PC-3 (cell line): Measurements from ENCODE around the gene CD9. TPM values are rescaled to one million over a fixed set of nuclear protein-coding genes. Genes with fewer than 3 reads are reported as not detected.
A peak's percentile ranks its signal among the peaks of the same experiment; 100 is the strongest.

Source experiments
- ATAC-seq: fragments of 200-7000 bp; cut with Tn5 transposase; 2 replicates; pipeline ENCODE4 v1.9.1; 2020; ENCODE audit warnings: mild to moderate bottlenecking, moderate library complexity
- BruUV-seq: library from RNA; stranded (reverse); fragments of 400-500 nt; replicated peaks from 2 replicates; lab custom pipeline; 2021; lab: Mats Ljungman, UMichigan
- CTCF ChIA-PET: fragments of 300-600 bp; sonication (Branson Sonifier 250); formaldehyde crosslinking; loops from one replicate; lab custom pipeline; 2022; ENCODE audit warnings: antibody characterized with exemption; lab: Charles Lee
- POLR2A ChIA-PET: fragments of 300-600 bp; sonication (Branson Sonifier 250); formaldehyde crosslinking; loops from one replicate; lab custom pipeline; 2022; ENCODE audit warnings: antibody characterized with exemption; ENCODE audit not compliant: unreplicated experiment; lab: Charles Lee
- DNase-seq: peaks from one replicate; pipeline ENCODE4 v3.0.0-alpha.2; 2015
- H2AFZ ChIP-seq: fragments of 300-600 bp; sonication (generic); 2 replicates; pipeline ENCODE4 v1.6.0; 2016; ENCODE audit warnings: antibody characterized with exemption, low read length
- H3F3A ChIP-seq: fragments of 300-600 bp; sonication (generic); one replicate; pipeline ENCODE4 v1.6.0; 2017; ENCODE audit warnings: antibody characterized with exemption, low read length, control low read depth, mild to moderate bottlenecking; ENCODE audit not compliant: unreplicated experiment
- H3K27ac ChIP-seq: fragments of 300-600 bp; sonication (generic); 2 replicates; pipeline ENCODE4 v1.5.1; 2016; ENCODE audit warnings: mild to moderate bottlenecking, low read length
- H3K27me3 ChIP-seq: fragments of 300-600 bp; sonication (generic); 2 replicates; pipeline ENCODE4 v1.6.1; 2016; ENCODE audit warnings: low read length, mixed read lengths
- H3K36me3 ChIP-seq: fragments of 300-600 bp; sonication (generic); 2 replicates; pipeline ENCODE4 v1.6.1; 2016; ENCODE audit warnings: low read depth, mixed run types, low read length, mixed read lengths
- H3K4me1 ChIP-seq: fragments of 300-600 bp; sonication (generic); 2 replicates; pipeline ENCODE4 v1.5.1; 2016; ENCODE audit warnings: low read length; ENCODE audit not compliant: insufficient read depth
- H3K4me2 ChIP-seq: fragments of 300-600 bp; sonication (generic); 2 replicates; pipeline ENCODE4 v1.6.0; 2016; ENCODE audit warnings: low read length
- H3K4me3 ChIP-seq: fragments of 300-600 bp; sonication (generic); 2 replicates; pipeline ENCODE4 v1.5.1; 2016; ENCODE audit warnings: mild to moderate bottlenecking, low read length, mixed read lengths
- H3K79me2 ChIP-seq: fragments of 300-600 bp; sonication (generic); 2 replicates; pipeline ENCODE4 v1.6.1; 2017; ENCODE audit warnings: low read length, mixed read lengths
- H3K9ac ChIP-seq: fragments of 300-600 bp; sonication (generic); 2 replicates; pipeline ENCODE4 v1.6.0; 2016; ENCODE audit warnings: mild to moderate bottlenecking, low read length
- H3K9me2 ChIP-seq: fragments of 300-600 bp; sonication (generic); replicated peaks from 2 replicates; pipeline ENCODE4 v1.6.1; 2016; ENCODE audit warnings: mixed run types, low read length, mixed read lengths
- H3K9me3 ChIP-seq: fragments of 300-600 bp; sonication (generic); 2 replicates; pipeline ENCODE4 v1.6.1; 2016; ENCODE audit warnings: low read length, mixed read lengths
- H4K20me1 ChIP-seq: fragments of 300-600 bp; sonication (generic); 2 replicates; pipeline ENCODE4 v1.6.1; 2016; ENCODE audit warnings: low read length, mixed read lengths
- CTCF ChIP-seq: fragments of 300-600 bp; sonication (generic); conservative IDR thresholded peaks from 2 replicates; pipeline ENCODE4 v1.5.1; 2017; ENCODE audit warnings: antibody characterized with exemption, low read depth, mild to moderate bottlenecking, low read length
- EZH2 ChIP-seq: fragments of 300-600 bp; sonication (generic); IDR thresholded peaks from one replicate; pipeline ENCODE4 v1.6.1; 2017; ENCODE audit warnings: antibody characterized with exemption, mild to moderate bottlenecking, low read length; ENCODE audit not compliant: unreplicated experiment
- EZH2phosphoT487 ChIP-seq: fragments of 300-600 bp; sonication (generic); IDR thresholded peaks from 2 replicates; pipeline ENCODE4 v1.6.1; 2018; ENCODE audit warnings: mild to moderate bottlenecking, antibody characterized with exemption, low read length, borderline replicate concordance
- intact Hi-C: fragments of 100-400 bp; cut with micrococcal nuclease; formaldehyde crosslinking; loops from 2 replicates; pipeline ENCODE4 v1.9.0; 2023
- total RNA-seq: library from RNA; depleted of rRNA; stranded (reverse); fragments of >200 nt; gene quantifications from 2 replicates; pipeline ENCODE4 v1.2.3, GENCODE V29; 2014

CD9 gene
- total RNA-seq, 1 experiment from 2014 or later = 174 TPM

- DNase-seq = no peak
- ATAC-seq = no peak
- Histone ChIP-seq H3K4me3 (0 out of 2 replicates have a peak overlapping the region, but pooled peaks have one; percentile 30), H3K27me3 (no peaks in the 10 kb centered on the region), H3F3A (peaks cover 6% of the 10 kb centered on the region), H3K79me2 (peaks cover 90% of the 10 kb centered on the region), H3K9ac (peak overlapping the region; percentile 69), H4K20me1 (no peaks in the 10 kb centered on the region), H3K9me2 (no peaks in the 10 kb centered on the region), H3K4me2 (peak overlapping the region; percentile 68), H3K9me3 (no peaks in the 10 kb centered on the region), H3K27ac (peak overlapping the region; percentile 99), H2AFZ (no peak overlapping the region), H3K36me3 (0 out of 2 replicates have a peak, but pooled peaks cover 3% of the 10 kb centered on the region), H3K4me1 (peaks cover 63% of the 10 kb centered on the region)
- intact Hi-C loops = no loop called here
- CTCF ChIA-PET = interaction anchor here (0.8 to 1.6 kb wide), 2 partner anchors 64 to 226 kb away, joined by 5 to 6 read pairs; no protein-coding TSS in a partner anchor
- TF ChIP-seq EZH2 (no peak), CTCF (no peak), EZH2phosphoT487 (no peak)
- no TSS peak for BruUV-seq
- POLR2A ChIA-PET = interaction anchor here (0.5 to 1.2 kb wide), 5 partner anchors 12 to 747 kb away, joined by 3 to 26 read pairs (median 3); partner anchors contain the start of gene GAPDH
These were observed 14.4 kb downstream of the CD9 start for GRCh38 chr12:6214633-6215032.

GRCh38 chr12:6215120-6215807 lies 15.1 kb downstream of the CD9 start:
- Histone ChIP-seq H2AFZ (no peak overlapping the region), H3K4me1 (peaks cover 68% of the 10 kb centered on the region), H3K27ac (peak overlapping the region; percentile 99), H3K9me3 (no peaks in the 10 kb centered on the region), H3K79me2 (peaks cover 91% of the 10 kb centered on the region), H3K4me3 (peak overlapping the region; percentile 30; the same call in 1 of the 2 replicates), H3K4me2 (peak overlapping the region; percentile 68), H3K9me2 (no peaks in the 10 kb centered on the region), H3K27me3 (no peaks in the 10 kb centered on the region), H3K9ac (peak overlapping the region; percentile 69), H4K20me1 (no peaks in the 10 kb centered on the region), H3K36me3 (peaks cover 9% of the 10 kb centered on the region; the same call in 1 of the 2 replicates), H3F3A (peaks cover 6% of the 10 kb centered on the region)
- ChIA-PET POLR2A (interaction anchor here (0.5 to 1.2 kb wide), 4 partner anchors 12 to 319 kb away, joined by 3 to 26 read pairs (median 4); partner anchors contain the start of gene GAPDH), CTCF (interaction anchor here (1.6 kb wide), 1 partner anchor 63 kb away, joined by 6 read pairs; no protein-coding TSS in a partner anchor)
- peak; percentile 1; the same call in 1 of the 2 replicates for ATAC-seq
- no peak for TF ChIP-seq EZH2
- no peak for TF ChIP-seq CTCF
- no peak for TF ChIP-seq EZH2phosphoT487
- BruUV-seq = TSS peak; percentile 97
- intact Hi-C loops = no loop called here
- DNase-seq = no peak
